ENCODE data around the gene TADA3.
A peak's percentile ranks its signal among the peaks of the same experiment; 100 is the strongest.

The TADA3 gene

DNA sequence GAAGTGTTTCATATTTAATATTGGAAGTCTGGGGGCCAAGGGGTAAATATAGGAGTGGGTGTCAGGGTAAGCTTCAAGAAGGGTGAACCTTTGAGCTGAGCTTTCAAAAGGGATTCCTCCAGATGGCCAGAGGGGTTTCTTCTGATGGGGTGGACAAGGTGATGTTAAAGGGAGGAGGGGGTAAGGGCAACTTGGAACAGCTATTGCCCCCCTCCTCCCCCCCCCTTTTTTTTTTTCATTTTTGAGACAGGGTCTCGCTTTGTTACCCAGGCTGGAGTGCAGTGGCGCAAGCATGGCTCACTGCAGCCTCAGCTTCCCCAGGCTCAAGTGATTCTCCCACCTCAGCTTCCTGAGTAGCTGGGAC lies 15.7 kb upstream of the TADA3 start:
- TF ChIP-seq, protein P1, sequence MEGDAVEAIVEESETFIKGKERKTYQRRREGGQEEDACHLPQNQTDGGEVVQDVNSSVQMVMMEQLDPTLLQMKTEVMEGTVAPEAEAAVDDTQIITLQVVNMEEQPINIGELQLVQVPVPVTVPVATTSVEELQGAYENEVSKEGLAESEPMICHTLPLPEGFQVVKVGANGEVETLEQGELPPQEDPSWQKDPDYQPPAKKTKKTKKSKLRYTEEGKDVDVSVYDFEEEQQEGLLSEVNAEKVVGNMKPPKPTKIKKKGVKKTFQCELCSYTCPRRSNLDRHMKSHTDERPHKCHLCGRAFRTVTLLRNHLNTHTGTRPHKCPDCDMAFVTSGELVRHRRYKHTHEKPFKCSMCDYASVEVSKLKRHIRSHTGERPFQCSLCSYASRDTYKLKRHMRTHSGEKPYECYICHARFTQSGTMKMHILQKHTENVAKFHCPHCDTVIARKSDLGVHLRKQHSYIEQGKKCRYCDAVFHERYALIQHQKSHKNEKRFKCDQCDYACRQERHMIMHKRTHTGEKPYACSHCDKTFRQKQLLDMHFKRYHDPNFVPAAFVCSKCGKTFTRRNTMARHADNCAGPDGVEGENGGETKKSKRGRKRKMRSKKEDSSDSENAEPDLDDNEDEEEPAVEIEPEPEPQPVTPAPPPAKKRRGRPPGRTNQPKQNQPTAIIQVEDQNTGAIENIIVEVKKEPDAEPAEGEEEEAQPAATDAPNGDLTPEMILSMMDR (IDR thresholded peaks at IDR 0.05; ENCODE audit: poor library complexity, severe bottlenecking) = no peak
- peaks cover 44% of the 10 kb centered on the region for H3K36me3 ChIP-seq (ENCODE audit: low read depth)

DNA sequence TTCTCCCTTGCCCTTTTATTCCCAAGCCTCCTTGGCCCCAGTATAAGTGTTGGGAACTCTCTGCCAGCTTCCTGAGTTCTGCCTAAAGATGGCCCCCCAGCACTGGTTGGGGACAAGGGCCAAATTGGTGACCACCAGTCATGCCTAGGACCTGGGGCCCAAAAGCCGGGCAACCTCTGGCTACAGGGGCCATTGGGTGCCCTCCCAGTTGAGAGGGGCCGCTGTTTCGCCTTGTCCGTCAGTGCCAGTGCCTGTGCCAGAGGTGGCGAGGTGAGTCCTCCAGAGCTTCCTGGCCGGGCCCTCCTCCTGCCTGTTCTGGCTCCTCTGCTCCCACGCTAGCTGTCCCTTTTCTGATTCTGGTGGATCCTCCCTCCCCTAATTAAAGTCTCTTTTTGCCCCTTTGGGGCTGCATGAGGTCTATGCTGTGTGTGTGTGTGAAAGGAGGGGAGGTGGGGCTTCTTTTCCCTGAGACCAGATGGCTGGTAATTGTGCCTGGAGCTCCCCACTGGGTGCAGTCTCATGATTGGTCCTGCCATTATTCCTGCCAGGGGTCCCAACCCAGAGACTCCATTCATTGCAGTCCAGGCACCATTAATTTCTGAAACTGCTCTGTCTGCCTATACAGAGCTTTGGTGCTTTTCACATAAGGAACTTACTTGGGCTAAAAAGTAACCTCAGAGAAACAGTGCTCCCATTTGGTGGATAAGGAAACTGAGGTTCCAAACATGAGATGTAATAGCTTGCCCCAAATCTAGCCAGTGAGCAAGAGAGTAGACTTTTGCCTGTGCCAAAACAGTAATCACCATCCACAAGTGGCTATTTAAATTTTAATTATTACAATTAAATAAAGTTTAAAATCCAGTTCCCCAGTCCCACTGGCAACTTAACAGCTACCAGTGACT lies 14.7 kb upstream of the TADA3 start:
- Histone ChIP-seq H3K4me3 (ENCODE audit: severe bottlenecking) (no peak overlapping the region), H3K4me1 (ENCODE audit: insufficient read depth, poor library complexity, severe bottlenecking) (no peaks in the 10 kb centered on the region), H3K27me3 (ENCODE audit: insufficient read depth, poor library complexity, severe bottlenecking) (no peaks in the 10 kb centered on the region), H3K36me3 (ENCODE audit: low read depth) (peaks cover 50% of the 10 kb centered on the region), H3K27ac (ENCODE audit: poor library complexity, severe bottlenecking) (no peak overlapping the region), H3K9me3 (ENCODE audit: severe bottlenecking) (no peaks in the 10 kb centered on the region)
- TF ChIP-seq, protein P1 (IDR thresholded peaks at IDR 0.05; ENCODE audit: poor library complexity, severe bottlenecking) = no peak
- no peak for ATAC-seq (ENCODE audit: low read depth)
- DNase-seq (ENCODE audit: low spot score) = no peak

More for the DNA sequence above, 15.7 kb upstream of the TADA3 start:
- peak overlapping the region; percentile 61 for H3K27ac ChIP-seq (ENCODE audit: poor library complexity, severe bottlenecking)
- no peak overlapping the region for H3K4me3 ChIP-seq (ENCODE audit: severe bottlenecking)
- H3K27me3 ChIP-seq (ENCODE audit: insufficient read depth, poor library complexity, severe bottlenecking) = no peaks in the 10 kb centered on the region
- no peaks in the 10 kb centered on the region for H3K4me1 ChIP-seq (ENCODE audit: insufficient read depth, poor library complexity, severe bottlenecking)
- DNase-seq (ENCODE audit: low spot score) = no peak
- no peak for ATAC-seq (ENCODE audit: low read depth)
- H3K9me3 ChIP-seq (ENCODE audit: severe bottlenecking) = no peaks in the 10 kb centered on the region

DNA sequence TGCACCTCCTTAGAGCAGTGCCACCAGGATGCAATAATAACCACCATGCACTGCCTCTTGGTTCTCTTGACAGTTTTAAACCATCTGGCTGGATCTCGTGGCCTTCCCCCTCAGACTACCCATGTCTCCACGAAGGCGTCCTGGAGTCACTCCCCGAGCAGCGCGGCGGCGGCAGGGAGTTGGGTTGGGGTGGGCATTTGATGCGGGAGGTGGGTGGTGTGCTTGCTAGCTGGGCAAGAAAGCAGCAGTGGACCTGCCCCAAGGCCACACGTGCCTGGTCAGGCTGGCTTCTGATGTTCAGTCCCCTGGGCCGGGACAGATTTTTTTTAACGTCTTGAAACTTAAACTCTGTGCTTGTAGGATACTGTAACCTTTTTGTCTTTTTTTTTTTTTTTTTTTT lies 13.9 kb upstream of the TADA3 start:
- H3K4me1 ChIP-seq (ENCODE audit: insufficient read depth, poor library complexity, severe bottlenecking) = no peaks in the 10 kb centered on the region
- ATAC-seq (ENCODE audit: low read depth) (no peak), DNase-seq (ENCODE audit: low spot score) (no peak)
- no peaks in the 10 kb centered on the region for H3K27me3 ChIP-seq (ENCODE audit: insufficient read depth, poor library complexity, severe bottlenecking)
- TF ChIP-seq, protein P1 (IDR thresholded peaks at IDR 0.05; ENCODE audit: poor library complexity, severe bottlenecking) = no peak
- no peak overlapping the region for H3K27ac ChIP-seq (ENCODE audit: poor library complexity, severe bottlenecking)
- peaks cover 57% of the 10 kb centered on the region for H3K36me3 ChIP-seq (ENCODE audit: low read depth)
- no peaks in the 10 kb centered on the region for H3K9me3 ChIP-seq (ENCODE audit: severe bottlenecking)
- no peak overlapping the region for H3K4me3 ChIP-seq (ENCODE audit: severe bottlenecking)

DNA sequence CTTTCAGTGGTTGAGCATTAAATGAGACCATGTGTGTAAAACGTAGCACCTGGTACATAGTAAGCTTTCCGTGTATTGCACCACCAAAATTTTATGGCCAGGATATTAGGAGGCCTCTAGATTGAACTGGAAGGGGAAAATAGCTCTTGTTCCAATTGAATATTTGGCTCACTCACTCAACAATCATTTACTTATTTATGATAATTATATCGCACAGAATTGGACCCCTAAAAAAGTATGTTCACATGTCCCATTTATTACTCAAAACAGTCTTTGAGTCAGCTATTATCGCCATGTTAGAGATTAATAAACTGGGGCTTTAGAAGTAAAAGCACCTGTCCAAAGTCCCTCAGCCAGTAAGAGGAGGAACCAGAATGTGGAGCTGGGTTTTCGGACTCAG lies 12.7 kb upstream of the TADA3 start:
- peaks cover 69% of the 10 kb centered on the region for H3K36me3 ChIP-seq (ENCODE audit: low read depth)
- ATAC-seq (ENCODE audit: low read depth) (no peak), DNase-seq (ENCODE audit: low spot score) (no peak)
- H3K4me1 ChIP-seq (ENCODE audit: insufficient read depth, poor library complexity, severe bottlenecking) = no peaks in the 10 kb centered on the region
- TF ChIP-seq, protein P1 (IDR thresholded peaks at IDR 0.05; ENCODE audit: poor library complexity, severe bottlenecking) = no peak
- H3K9me3 ChIP-seq (ENCODE audit: severe bottlenecking) = no peaks in the 10 kb centered on the region
- H3K27ac ChIP-seq (ENCODE audit: poor library complexity, severe bottlenecking) = no peak overlapping the region
- no peaks in the 10 kb centered on the region for H3K27me3 ChIP-seq (ENCODE audit: insufficient read depth, poor library complexity, severe bottlenecking)
- no peak overlapping the region for H3K4me3 ChIP-seq (ENCODE audit: severe bottlenecking)

DNA sequence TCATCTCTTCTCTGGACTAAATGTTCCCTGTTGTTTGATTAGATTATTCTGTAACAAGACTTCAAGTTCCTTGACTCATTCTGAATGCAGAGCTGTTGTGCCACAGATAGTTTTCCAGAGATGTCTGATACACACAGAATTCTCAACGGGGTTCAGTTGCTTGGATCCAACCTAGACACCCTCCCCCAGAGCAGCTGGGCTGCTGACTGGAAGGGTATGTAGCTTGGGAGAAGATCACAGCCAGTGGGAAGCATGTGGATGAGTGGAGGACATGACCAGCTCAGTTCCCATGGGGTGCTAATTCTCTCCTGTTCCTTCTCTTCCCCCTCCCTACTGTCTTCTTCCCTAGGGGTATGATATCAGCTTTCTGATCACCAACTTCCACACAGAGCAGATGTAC lies 11.2 kb upstream of the TADA3 start:
- Histone ChIP-seq H3K27me3 (ENCODE audit: insufficient read depth, poor library complexity, severe bottlenecking) (no peaks in the 10 kb centered on the region), H3K4me1 (ENCODE audit: insufficient read depth, poor library complexity, severe bottlenecking) (no peaks in the 10 kb centered on the region), H3K27ac (ENCODE audit: poor library complexity, severe bottlenecking) (no peak overlapping the region), H3K9me3 (ENCODE audit: severe bottlenecking) (no peaks in the 10 kb centered on the region), H3K4me3 (ENCODE audit: severe bottlenecking) (no peak overlapping the region), H3K36me3 (ENCODE audit: low read depth) (peaks cover 84% of the 10 kb centered on the region)
- TF ChIP-seq, protein P1 (IDR thresholded peaks at IDR 0.05; ENCODE audit: poor library complexity, severe bottlenecking) = no peak
- DNase-seq (ENCODE audit: low spot score) (no peak), ATAC-seq (ENCODE audit: low read depth) (no peak)

Data from RWPE2 (cell line).